GM10266 (cell line): ENCODE results near the gene KIAA1328.

Experiments used
- DNase-seq: peaks from one replicate; pipeline ENCODE4 v3.0.0; 2012; ENCODE audit errors: extremely low spot score
- CTCF ChIP-seq: IDR thresholded peaks from 2 replicates; pipeline ENCODE4 v1.5.1; 2012; ENCODE audit warnings: mild to moderate bottlenecking, low read depth; ENCODE audit not compliant: control insufficient read depth, insufficient read depth; ENCODE audit errors: missing control alignments

The KIAA1328 gene

GRCh38 chr18:37242826-37243560, 414.1 kb downstream of the KIAA1328 start:
- DNase-seq, result no peak
- no peak for TF ChIP-seq CTCF

- TF ChIP-seq CTCF, result no peak
- DNase-seq, result no peak
Observed at GRCh38 chr18:37243741-37244140, 414.8 kb downstream of the KIAA1328 start.

- no peak for TF ChIP-seq CTCF
- DNase-seq, result no peak
Observed at GRCh38 chr18:37244618-37245017, 415.7 kb downstream of the KIAA1328 start.

GRCh38 chr18:37246779-37247340, 417.9 kb downstream of the KIAA1328 start:
- DNase-seq, result no peak
- no peak for TF ChIP-seq CTCF

GRCh38 chr18:37247497-37248161, 418.7 kb downstream of the KIAA1328 start:
- TF ChIP-seq CTCF, result no peak
- no peak for DNase-seq

- DNase-seq, result no peak
- no peak for TF ChIP-seq CTCF
Observed at GRCh38 chr18:37248281-37248680, 419.4 kb downstream of the KIAA1328 start.
